GM20431 (cell line): ENCODE data around the gene TNFSF13B.

ENCODE experiments used
- in situ Hi-C: fragments of 300-500 bp; cut with MseI, MboI; formaldehyde crosslinking; loops from one replicate; pipeline ENCODE4 v1.15.0; 2020; ENCODE audit warnings: low sequenced_read_pairs; ENCODE audit not compliant: unreplicated experiment

TNFSF13B gene

GRCh38 chr13:108332791-108333190 is 63.3 kb downstream of the TNFSF13B start:
- in situ Hi-C loops: loop anchor here (25.0 kb wide), 1 partner anchor 580 kb away; no protein-coding TSS in a partner anchor

- in situ Hi-C loops: loop anchor here (25.0 kb wide), 1 partner anchor 570 kb away; no protein-coding TSS in a partner anchor
These were observed 73.1 kb downstream of the TNFSF13B start for GRCh38 chr13:108342369-108343289.

- in situ Hi-C loops: loop anchor here (25.0 kb wide), 1 partner anchor 567 kb away; no protein-coding TSS in a partner anchor
These were observed 75.5 kb downstream of the TNFSF13B start for GRCh38 chr13:108345016-108345415.

GRCh38 chr13:108346376-108346775 is 76.9 kb downstream of the TNFSF13B start:
- in situ Hi-C loops: loop anchor here (25.0 kb wide), 1 partner anchor 566 kb away; no protein-coding TSS in a partner anchor

GRCh38 chr13:108349269-108349668 is 79.8 kb downstream of the TNFSF13B start:
- in situ Hi-C loops: loop anchor here (25.0 kb wide), 1 partner anchor 563 kb away; no protein-coding TSS in a partner anchor

- in situ Hi-C loops: no loop called here
These were observed 81.1 kb downstream of the TNFSF13B start for GRCh38 chr13:108350579-108350978.

- in situ Hi-C loops: no loop called here
These were observed 83.1 kb downstream of the TNFSF13B start for GRCh38 chr13:108352599-108352998.

GRCh38 chr13:108357228-108357627 is 87.7 kb downstream of the TNFSF13B start:
- in situ Hi-C loops: no loop called here
